ENCODE results near the gene TLR2.

Gene TLR2, protein sequence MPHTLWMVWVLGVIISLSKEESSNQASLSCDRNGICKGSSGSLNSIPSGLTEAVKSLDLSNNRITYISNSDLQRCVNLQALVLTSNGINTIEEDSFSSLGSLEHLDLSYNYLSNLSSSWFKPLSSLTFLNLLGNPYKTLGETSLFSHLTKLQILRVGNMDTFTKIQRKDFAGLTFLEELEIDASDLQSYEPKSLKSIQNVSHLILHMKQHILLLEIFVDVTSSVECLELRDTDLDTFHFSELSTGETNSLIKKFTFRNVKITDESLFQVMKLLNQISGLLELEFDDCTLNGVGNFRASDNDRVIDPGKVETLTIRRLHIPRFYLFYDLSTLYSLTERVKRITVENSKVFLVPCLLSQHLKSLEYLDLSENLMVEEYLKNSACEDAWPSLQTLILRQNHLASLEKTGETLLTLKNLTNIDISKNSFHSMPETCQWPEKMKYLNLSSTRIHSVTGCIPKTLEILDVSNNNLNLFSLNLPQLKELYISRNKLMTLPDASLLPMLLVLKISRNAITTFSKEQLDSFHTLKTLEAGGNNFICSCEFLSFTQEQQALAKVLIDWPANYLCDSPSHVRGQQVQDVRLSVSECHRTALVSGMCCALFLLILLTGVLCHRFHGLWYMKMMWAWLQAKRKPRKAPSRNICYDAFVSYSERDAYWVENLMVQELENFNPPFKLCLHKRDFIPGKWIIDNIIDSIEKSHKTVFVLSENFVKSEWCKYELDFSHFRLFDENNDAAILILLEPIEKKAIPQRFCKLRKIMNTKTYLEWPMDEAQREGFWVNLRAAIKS

DNA sequence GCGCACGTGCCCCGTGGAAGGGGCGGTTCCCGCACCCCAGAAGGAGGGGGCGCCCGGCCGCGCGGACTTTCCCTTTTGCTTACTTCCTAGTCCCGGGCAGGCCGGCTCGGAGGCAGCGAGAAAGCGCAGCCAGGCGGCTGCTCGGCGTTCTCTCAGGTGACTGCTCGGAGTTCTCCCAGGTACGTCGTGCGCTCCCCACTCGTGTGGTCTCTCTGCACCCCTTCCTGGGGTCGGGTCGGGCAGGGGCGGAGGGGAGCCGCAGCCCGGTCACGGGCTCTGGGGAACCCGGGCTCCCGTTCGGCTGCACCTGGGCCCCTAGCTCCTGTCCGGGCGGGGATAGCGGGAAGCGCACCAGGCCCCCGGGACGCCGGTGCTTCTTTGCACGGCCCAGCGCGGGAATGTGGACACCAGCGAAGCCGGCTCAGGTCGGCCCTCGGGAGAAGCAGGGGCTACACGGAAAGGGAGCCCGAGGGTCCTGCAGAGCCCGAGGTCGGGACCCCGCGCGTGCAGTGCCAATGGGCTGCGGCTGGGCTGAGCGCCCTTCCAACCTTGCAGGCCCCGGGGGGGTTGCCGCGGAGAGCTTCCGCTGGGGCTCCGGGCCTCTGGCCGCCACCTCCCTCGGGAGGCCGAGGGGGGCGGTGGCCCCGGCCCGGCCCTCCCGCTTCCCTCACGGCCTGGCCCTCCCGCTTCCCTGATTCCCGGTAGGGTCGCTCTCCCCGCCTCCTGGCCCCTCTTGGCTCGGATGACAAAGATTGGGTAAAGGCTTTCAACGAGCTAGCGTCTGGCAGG is at the start of gene TLR2:
Gene TLR2 (plus strand): TSS at position 99 of the 789 bp plus-strand sequence. CDS start 18,628 bp downstream, outside the sequence.
- no peak for DNase-seq

DNA sequence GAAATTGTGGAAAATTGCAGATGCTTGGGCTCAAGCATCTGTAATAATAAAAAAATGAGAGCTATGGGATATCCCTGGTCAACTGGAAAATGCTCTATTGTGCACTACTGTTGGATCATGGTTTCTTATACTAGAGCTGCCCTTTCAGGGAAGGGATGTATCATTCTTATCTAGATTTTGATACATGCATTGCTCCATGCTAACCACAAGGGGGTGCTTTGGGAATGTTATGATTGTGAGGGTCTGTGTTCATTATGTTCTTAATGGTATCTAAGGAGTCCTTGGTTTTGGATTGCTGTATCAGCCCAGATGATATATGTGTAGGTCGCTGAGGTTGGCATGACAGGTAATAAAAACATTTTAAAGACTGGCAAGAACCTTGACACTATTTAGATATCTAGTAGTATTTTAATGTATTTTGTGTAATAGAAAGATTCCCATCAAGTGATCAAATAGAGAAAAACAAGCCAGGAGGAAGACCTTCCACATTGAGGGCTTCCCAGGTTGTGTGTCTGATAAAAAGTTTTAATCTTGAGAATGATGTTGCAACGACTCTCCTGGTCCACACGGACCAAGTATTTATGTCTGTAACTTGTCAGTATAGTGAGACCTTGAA is 49.2 kb upstream of the TLR2 start:
- peak; percentile 17 for DNase-seq

DNA sequence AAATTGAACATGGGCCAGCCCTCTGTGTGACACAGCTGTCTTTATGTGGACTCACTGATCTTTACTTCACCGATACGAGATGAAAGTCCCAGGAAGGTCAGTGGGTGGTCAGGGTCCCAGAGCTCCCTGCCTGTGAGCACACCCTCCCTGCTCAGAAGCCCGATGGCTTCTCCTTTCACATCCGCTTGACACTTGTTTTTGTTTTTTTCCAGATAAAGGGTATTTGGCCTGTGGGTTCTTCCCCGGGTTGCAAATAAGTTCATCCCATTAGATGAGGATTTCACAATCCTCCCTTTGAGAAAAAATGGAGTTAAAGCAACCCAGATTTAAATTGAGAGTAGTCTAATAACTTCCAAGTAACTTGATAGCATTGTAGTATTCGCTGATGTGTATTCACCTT is 48.2 kb upstream of the TLR2 start:
- no peak for DNase-seq

DNA sequence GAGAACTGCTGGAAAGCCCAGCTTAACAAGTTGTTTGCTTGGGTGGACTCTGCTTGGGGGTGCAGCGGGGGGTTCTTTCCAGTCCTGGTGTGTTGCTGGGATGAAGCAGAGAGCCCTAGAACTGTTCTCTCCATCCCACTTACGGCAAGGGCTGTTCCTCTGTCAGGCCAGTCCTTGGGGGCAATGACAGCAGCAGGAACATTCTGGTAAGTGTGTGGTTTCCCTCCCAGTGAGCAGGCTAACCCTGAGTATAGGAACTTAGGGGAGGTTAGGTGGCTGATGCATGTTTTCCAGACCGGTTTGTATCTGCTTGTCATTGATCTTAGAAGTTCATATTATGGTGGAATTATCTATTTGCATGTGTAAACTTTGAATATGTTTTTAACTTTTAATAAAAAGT is 46.9 kb upstream of the TLR2 start:
- DNase-seq = no peak

DNA sequence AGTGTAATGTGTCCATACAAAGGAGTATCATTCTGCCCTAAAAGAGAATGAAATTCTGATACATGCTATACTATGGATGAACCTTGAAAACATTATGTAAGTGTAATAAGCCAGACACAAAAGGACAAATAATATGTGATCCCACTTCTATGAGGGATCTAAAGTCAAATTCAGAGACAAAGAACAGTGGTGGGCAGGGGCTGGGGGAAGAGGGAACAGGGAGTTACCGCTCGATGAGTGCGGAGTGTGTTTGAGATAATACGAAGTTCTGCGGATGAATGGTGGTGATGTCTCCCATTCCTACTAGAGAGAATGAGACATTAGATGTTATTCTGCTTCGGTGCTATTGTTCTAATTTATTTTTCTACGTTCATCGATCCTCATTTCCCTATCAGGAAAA is 46.1 kb upstream of the TLR2 start:
- no peak for DNase-seq

DNA sequence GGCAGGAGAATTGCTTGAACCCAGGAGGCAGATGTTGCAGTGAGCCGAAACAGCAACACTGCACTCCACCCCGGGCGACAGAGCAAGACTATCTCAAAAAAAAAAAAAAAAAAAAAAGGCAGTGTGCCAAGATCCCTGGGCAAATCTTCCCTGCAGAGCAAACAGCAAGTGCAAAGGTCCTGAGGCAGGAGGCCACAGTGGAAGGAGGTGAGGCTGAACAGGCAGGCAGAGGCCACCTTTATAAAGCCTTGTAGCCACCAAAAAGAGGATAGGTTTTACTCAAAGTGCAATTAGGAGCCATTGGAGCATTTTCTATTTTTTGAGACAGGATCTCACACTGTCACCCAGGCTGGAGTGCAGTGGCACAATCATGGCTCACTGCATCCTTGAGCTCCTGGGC is 45.1 kb upstream of the TLR2 start:
- DNase-seq = no peak

DNA sequence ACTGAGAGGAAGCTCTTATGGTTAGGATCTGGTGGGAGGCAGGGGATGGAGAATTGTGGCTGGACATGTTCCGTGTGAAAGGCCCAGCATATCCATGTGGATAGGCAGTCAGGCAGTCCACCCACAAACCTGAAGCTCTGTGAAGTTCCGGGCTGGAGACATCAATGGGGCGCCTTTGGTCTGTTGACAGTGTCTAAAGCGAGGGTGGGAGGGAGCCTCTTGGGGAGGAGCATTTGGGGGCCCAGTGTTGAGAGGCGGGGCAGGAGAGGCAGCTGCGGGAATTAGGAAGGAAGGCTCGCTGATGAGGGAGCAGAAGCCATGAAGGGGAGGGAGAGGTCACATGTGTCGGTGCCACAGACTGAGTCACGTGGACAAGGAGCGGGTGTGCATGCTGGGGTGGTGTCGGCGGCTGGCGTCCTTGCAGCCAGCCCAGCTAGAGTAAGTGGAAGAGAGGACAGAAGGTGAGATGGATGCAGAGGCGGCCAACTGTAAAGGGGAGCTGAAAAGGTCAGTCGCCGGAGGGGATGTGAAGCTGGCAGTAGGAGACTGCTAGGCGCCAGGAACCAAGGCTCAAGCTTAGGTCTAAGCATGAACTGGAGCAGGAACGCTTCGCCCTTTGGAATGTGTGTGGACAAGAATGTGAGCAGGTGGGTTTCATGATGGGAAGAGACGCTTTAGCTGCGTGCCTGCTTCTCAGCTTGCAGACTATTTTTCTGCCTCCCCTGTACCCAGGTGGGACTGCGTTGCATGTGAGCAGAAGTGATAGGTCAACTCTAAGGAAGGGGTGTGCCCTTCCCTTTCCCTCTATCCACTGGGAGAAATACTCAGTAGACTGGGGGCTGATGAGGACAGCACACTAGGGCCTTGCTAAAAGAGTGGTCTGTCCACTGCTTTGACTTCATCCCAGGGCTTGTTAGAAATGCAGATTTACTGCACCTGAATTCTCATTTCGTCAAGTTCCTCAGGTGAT is 44.0 kb upstream of the TLR2 start:
- DNase-seq = no peak

DNA sequence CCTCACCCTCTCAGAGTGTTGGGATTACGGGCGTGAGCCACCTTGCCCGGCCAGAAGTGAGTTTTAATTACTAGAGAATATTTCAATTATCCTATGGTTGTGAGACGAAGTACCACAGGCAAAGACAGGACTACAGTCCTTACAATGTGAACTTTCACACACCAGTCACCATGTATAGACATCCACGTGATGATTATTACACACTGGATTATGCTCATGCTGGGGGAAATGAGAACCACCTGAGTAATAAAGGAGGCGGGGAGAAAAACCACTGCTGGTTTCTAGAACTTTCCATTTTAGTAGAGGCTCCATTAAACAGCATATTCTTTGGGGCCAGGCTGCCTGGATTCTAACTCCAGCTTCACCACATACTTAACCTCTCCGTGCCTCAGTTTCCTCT is 42.5 kb upstream of the TLR2 start:
- DNase-seq = no peak

DNA sequence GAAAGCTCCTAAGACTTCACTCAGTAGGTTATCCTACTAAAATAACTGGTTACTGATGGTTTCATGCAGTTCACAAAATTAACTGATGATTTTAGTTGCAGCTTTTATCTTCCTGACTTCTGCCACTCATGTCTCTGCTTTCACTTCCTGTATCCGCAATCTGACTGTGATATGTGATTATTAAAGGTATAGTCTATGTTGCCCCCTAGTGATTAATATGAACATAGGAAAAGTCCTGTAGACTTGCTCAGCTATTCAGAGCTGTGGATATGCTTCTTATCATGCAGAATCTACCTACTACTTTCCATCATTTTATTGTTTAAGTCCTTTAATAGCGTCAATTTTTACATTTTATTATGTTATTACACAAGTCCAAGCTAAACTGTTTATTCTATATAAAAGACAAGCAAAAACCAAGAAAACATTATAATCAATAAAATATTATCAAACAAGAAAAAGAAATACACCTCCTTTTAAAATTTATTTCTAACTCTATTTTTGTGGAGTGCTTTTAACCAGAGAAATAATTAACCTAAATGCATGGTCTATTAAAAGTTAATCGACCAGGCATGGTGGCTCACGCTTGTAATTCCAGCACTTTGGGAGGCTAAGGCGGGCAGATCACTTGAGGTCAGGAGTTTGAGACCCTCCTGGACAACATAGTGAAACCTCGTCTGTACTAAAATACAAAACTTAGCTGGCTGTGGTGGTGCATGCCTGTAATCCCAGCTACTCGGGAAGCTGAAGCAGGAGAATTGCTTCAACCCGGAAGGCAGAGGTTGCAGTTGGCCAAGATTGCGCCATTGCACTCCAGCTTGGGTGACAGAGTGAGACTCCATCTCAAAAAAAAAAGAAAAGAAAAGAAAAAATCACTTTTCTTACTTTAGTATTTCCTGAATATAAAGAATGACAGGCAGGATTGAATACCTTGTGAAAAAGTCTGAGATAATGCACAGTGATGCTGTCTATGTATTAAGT is 40.4 kb upstream of the TLR2 start:
- DNase-seq = peak; percentile 47

DNA sequence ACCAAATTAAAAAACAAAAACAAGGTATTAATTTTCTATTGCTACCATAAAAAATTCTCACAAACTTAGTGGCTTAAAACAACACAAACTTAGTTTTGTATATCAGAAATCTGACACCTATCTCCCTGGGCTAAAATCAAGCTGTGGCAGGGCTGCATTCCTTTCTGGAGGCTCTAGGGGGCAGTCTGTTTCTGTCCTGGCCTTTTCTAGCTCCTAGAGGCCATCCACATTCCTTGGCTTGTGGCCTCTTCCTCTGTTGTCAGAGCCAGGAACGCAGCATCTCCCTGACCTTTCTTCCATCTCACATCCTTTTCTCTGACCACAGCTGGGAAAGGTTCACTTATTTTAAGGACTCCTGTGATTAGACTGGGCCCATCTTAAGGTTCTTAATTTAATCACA is 38.9 kb upstream of the TLR2 start:
- no peak for DNase-seq

DNA sequence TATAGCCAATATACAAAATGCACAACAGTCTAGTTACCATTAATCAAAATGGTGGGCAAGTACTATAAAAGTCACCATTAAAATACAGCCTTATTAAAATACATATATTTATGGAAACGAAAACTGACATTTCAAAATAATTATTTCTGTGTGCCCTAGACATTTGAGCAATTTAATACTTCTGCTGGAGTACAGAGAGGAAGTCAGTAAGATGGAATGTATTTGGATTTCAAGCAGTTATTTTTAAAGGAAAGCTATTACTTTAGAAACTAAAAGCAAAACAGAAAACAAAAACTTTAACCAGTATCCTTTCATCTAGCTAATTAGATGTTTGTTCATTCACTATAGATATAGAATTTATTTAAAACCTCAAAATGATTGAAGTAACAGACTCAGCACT is 37.8 kb upstream of the TLR2 start:
- no peak for DNase-seq

DNA sequence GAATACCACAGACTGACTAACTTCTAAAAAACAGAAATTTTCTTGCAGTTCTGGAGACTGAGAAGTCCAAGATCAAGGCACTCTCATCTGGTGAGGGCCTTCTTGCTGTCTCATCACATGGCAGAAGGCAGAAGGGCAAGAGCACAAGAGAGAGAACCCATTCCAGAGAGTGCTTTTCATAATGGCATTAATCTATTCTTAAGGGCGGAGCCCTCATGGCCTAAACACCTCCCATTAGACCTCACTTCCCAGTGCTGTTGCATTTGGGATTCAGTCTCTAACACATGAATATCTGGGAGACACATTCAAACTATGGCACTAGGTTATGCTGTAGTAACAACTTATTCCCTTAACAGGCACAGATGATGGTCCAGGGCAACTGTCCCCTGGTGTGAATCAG is 37.1 kb upstream of the TLR2 start:
- DNase-seq = no peak

DNA sequence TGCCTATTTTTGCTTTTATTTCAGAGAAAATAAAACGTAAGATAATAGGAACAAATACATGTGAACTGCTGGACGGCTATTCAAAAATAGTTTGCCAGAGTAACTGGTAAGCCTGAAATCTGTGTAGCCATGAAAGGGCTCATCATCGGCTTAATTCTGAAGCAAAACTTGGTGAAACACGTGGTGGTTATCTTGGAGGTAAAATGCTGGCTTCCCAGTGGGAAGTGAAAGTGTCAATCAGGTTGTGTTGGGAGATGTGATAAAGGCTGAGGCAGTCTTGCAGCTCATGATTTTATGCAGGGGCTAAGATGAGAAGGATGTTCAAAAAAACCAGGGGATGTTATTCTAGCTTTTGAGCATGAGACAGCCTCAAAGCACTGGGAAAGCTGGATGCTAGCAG is 36.1 kb upstream of the TLR2 start:
- no peak for DNase-seq

DNA sequence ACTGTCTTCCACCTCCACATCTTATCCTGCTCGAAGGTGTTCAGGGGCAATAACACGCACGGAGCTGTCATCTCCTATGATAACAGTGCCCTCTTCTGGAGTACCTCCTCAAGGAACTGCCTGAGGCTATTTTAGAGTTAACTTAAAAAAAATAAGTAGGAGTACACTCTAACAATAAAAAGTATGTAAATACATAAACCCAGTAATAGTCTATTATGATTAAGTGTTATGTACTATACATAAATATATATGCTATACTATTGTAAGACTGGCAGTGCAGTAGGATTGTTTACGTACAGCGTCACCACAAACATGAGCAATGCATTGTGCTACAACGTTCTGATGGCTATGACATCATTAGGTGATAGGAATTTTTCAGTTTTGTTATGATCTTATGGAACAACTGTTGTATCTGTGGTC is 34.5 kb upstream of the TLR2 start:
- DNase-seq = peak; percentile 3

DNA sequence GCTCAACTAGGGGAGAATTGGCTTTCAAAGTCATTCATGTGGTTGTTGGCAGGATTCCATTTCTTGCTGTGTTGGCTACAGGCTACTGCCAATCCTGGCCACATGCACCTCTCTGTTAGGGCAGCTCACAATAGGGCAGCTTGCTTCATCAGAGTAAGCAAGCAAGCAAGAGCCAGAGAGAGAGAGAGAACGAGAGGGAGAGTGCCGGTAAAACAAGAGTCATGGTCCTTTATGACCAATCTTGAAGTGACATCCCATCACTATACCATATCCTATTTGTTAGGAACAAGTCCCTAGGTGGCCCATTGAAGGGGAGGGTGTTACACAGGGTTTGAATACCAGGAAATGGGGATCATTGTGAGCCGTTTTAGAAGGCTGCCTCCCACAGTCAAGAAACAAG is 33.0 kb upstream of the TLR2 start:
- peak; percentile 17 for DNase-seq

DNA sequence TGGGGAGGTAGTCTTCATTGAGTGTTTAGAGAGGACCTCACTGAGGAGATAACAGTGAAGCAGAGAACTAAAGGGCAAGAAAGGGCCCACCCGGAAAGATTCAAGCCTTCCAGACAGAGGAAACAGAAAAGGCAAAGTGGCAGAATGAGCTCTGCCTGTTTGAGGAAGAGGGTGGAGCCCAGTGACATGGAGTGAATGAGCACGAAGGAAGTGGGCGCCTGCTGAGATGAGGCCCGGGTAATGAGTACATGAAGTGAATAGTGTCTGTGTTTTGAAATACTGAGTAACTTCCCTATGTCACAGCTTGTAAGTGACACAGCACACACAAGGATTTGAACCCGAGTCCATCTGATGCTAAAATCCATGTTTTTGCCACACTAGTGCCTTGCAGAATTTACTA is 32.5 kb upstream of the TLR2 start:
- no peak for DNase-seq

DNA sequence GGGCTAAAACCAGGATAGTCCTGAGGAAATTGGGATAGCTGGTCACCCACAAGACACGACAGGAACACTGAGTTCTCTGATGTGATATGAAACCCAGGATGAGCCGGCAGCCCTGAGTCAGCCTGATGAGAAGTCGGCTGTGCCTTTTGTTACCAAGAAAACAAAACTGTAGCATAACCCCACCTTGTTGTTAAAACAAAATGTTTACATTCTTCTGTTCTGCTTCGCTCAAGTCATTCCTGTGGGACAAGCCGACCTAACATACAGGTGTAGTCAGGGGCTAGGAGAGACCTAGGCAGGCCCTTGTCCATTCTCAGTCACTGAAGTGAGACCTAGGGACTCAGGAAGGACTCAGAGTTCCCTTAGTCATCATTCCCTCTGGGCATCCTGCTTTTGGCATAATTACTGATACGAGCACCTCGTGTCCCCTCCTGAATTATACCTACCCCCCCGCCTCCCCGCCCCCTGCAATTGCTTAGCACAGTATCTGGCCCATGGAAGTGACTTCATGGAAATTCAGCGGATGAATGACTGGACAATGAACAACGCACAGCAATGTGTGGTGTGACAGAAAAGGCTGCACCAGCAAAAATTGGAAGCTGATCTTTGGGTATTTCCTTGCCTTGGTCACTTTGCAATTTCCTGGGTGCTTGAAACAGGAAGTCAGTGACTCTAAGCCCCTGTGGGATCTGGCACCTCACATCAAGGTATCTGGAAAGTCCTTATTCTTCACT is 31.9 kb upstream of the TLR2 start:
- no peak for DNase-seq

DNA sequence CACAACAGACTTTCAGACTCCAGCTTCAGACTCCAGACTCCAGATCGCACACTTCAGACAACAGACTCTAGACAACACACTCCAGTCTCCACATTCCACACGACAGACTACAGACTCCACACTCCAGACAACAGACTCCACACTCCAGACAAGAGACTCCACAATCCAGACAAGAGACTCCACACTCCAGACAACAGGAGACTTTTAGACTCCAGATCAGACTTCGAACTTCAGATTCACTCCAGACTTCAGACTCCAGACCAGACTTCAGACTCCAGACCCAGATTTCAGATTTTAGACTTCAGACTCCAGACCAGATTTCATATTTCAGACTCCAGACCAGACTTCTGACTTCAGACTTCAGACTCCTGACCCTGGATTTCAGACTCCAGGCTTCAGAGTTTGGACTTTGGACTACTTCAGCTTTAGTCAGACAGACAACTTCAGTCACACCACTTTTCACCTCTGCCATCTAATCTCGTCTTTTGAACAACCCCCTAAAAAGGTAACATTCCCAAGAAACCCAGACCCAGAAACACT is 29.0 kb upstream of the TLR2 start:
- DNase-seq = no peak

DNA sequence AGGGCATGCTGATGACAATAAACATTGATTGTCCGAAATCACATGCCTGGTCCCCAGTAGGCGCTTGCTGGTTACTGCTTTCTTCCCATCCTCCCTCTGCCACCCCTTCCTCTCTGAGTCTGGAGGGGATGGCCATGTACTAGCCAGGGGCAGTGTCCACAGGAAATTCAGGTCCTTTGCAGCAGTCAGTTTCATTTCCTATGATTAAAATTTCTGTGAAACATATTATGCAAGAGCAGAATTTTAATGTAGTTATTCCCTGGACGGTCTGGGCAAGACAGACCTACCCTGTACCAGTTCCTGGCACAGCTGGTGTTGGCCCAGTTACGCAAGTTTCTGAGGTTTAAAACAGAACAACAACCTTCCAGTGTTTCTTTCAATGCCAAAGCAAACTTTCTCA is 28.2 kb upstream of the TLR2 start:
- DNase-seq = no peak

All from COR-L47 (cell line).